OCI-LY3 (cell line): ENCODE data around the gene RFC4.
A peak's percentile ranks its signal among the peaks of the same experiment; 100 is the strongest.
"Not testable (repeated sequence)": the region's sequence is repeated elsewhere in the genome, so short reads cannot be mapped to it uniquely, and the experiment has no call there.

Source experiments
- H2AFZ ChIP-seq: fragments of 200-600, 300-600 bp; shearing (Covaris generic); 2 replicates; pipeline ENCODE4 v1.6.0; 2014; ENCODE audit warnings: antibody characterized with exemption, low read depth, low read length
- H3K27ac ChIP-seq: fragments of 200-600, 300-600 bp; sonication (generic); 2 replicates; pipeline ENCODE4 v1.5.1; 2014; ENCODE audit warnings: mild to moderate bottlenecking, low read length, moderate library complexity, mixed read lengths
- H3K27me3 ChIP-seq: fragments of 200-600, 300-600 bp; sonication (generic); 2 replicates; pipeline ENCODE4 v1.6.1; 2014; ENCODE audit warnings: low read depth, low read length, mixed read lengths
- H3K36me3 ChIP-seq: fragments of 200-600, 300-600 bp; sonication (generic); replicated peaks from 2 replicates; pipeline ENCODE3; 2014; ENCODE audit warnings: low read depth, low read length, mixed read lengths
- H3K4me1 ChIP-seq: fragments of 300-600, 200-600 bp; sonication (generic); 2 replicates; pipeline ENCODE4 v1.6.1; 2014; ENCODE audit warnings: low read length, mixed read lengths
- H3K4me2 ChIP-seq: fragments of 200-600, 300-600 bp; sonication (generic); 2 replicates; pipeline ENCODE4 v1.6.1; 2014; ENCODE audit warnings: low read length, mixed read lengths
- H3K4me3 ChIP-seq: fragments of 300-600, 200-600 bp; sonication (generic); 2 replicates; pipeline ENCODE4 v1.5.1; 2014; ENCODE audit warnings: antibody characterized with exemption, mild to moderate bottlenecking, low read length, moderate library complexity
- H3K79me2 ChIP-seq: fragments of 300-600, 200-600 bp; shearing (Covaris generic); 2 replicates; pipeline ENCODE4 v1.6.1; 2014; ENCODE audit warnings: mild to moderate bottlenecking, low read length, mixed read lengths
- H3K9ac ChIP-seq: fragments of 300-600, 200-600 bp; shearing (Covaris generic); 2 replicates; pipeline ENCODE4 v1.6.0; 2014; ENCODE audit warnings: mild to moderate bottlenecking, low read length, moderate library complexity
- H3K9me3 ChIP-seq: fragments of 200-600, 300-600 bp; shearing (Covaris generic); 2 replicates; pipeline ENCODE4 v1.6.1; 2014; ENCODE audit warnings: low read length, mixed read lengths; ENCODE audit not compliant: insufficient read depth
- H4K20me1 ChIP-seq: fragments of 200-600, 300-600 bp; sonication (generic); 2 replicates; pipeline ENCODE4 v1.6.1; 2016; ENCODE audit warnings: low read length, mixed read lengths; ENCODE audit not compliant: insufficient read depth
- EZH2phosphoT487 ChIP-seq: fragments of 200-600 bp; shearing (Covaris generic); IDR thresholded peaks from 2 replicates; pipeline ENCODE4 v1.6.1; 2018; ENCODE audit warnings: antibody characterized with exemption, mixed run types, low read depth
- TF ChIP-seq, protein P1 (sequence below): fragments of 200-600, 300-600 bp; sonication (generic); IDR thresholded peaks from 2 replicates; pipeline ENCODE4 v1.5.1; 2014; ENCODE audit warnings: antibody characterized with exemption, low read length, low read depth

Gene RFC4

DNA sequence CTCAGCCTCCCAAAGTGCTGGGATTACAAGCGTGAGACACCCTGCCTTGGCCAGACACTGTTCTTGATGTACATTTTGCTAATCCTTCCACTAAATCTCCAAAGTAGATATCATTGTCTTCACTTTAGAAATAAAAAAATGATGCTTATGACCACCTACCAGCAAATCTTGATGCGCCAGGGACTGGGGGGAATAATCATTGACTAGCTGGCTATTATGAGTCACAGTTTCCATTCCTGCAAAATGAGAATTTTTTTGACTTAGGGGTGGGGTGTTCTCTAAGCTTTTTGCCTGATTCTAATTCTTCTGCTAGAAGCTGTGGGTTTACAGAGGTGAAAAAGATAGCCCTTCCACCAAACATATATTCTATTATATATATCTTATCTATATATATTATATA, 17.1 kb upstream of the RFC4 start:
- peaks cover 9% of the 10 kb centered on the region for H3K79me2 ChIP-seq
- H4K20me1 ChIP-seq: no peaks in the 10 kb centered on the region
- H3K4me3 ChIP-seq: no peak overlapping the region
- no peak overlapping the region for H2AFZ ChIP-seq
- no peak overlapping the region for H3K27ac ChIP-seq
- no peaks in the 10 kb centered on the region for H3K36me3 ChIP-seq
- TF ChIP-seq, protein P1, sequence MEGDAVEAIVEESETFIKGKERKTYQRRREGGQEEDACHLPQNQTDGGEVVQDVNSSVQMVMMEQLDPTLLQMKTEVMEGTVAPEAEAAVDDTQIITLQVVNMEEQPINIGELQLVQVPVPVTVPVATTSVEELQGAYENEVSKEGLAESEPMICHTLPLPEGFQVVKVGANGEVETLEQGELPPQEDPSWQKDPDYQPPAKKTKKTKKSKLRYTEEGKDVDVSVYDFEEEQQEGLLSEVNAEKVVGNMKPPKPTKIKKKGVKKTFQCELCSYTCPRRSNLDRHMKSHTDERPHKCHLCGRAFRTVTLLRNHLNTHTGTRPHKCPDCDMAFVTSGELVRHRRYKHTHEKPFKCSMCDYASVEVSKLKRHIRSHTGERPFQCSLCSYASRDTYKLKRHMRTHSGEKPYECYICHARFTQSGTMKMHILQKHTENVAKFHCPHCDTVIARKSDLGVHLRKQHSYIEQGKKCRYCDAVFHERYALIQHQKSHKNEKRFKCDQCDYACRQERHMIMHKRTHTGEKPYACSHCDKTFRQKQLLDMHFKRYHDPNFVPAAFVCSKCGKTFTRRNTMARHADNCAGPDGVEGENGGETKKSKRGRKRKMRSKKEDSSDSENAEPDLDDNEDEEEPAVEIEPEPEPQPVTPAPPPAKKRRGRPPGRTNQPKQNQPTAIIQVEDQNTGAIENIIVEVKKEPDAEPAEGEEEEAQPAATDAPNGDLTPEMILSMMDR: no peak
- TF ChIP-seq EZH2phosphoT487: no peak
- no peak overlapping the region for H3K4me2 ChIP-seq
- H3K9ac ChIP-seq: no peak overlapping the region
- H3K27me3 ChIP-seq: peaks cover 7% of the 10 kb centered on the region
- peaks cover 32% of the 10 kb centered on the region for H3K4me1 ChIP-seq
- H3K9me3 ChIP-seq: no peaks in the 10 kb centered on the region

- not testable (repeated sequence) for H3K79me2 ChIP-seq, H3K27ac ChIP-seq, H3K27me3 ChIP-seq, H3K36me3 ChIP-seq, H3K9ac ChIP-seq, H4K20me1 ChIP-seq, H3K4me3 ChIP-seq, H3K4me2 ChIP-seq, H3K9me3 ChIP-seq, H2AFZ ChIP-seq
- peaks cover 29% of the 10 kb centered on the region for H3K4me1 ChIP-seq
These were observed 16.1 kb upstream of the RFC4 start for GRCh38 chr3:186822388-186822759.

- Histone ChIP-seq H3K4me1 (peaks cover 29% of the 10 kb centered on the region), H3K9ac (no peak overlapping the region), H3K4me3 (no peak overlapping the region), H3K4me2 (peak overlapping the region; percentile 31; the same call in 1 of the 2 replicates), H3K27me3 (no peaks in the 10 kb centered on the region), H3K36me3 (no peaks in the 10 kb centered on the region), H3K27ac (no peak overlapping the region), H4K20me1 (no peaks in the 10 kb centered on the region), H3K79me2 (peaks cover 6% of the 10 kb centered on the region), H2AFZ (no peak overlapping the region), H3K9me3 (no peaks in the 10 kb centered on the region)
- TF ChIP-seq EZH2phosphoT487: no peak
- TF ChIP-seq, protein P1: peak; percentile 81
These were observed 15.4 kb upstream of the RFC4 start for GRCh38 chr3:186821429-186822387.

GRCh38 chr3:186818956-186819355, 12.7 kb upstream of the RFC4 start:
- no peaks in the 10 kb centered on the region for H3K27me3 ChIP-seq
- H4K20me1 ChIP-seq: no peaks in the 10 kb centered on the region
- H3K4me3 ChIP-seq: no peak overlapping the region
- TF ChIP-seq, protein P1: no peak
- no peak for TF ChIP-seq EZH2phosphoT487
- H3K9ac ChIP-seq: no peak overlapping the region
- peaks cover 20% of the 10 kb centered on the region for H3K4me1 ChIP-seq
- no peaks in the 10 kb centered on the region for H3K36me3 ChIP-seq
- H3K9me3 ChIP-seq: no peaks in the 10 kb centered on the region
- H3K27ac ChIP-seq: no peak overlapping the region
- H2AFZ ChIP-seq: no peak overlapping the region
- H3K4me2 ChIP-seq: no peak overlapping the region
- no peaks in the 10 kb centered on the region for H3K79me2 ChIP-seq
